Keratinocyte (primary cell): Measurements from ENCODE around the gene ZFP3.
"Not testable (repeated sequence)": the region's sequence is repeated elsewhere in the genome, so short reads cannot be mapped to it uniquely, and the experiment has no call there.

Experiments
- CTCF ChIP-seq, 3 experiments: IDR thresholded peaks in 1 of 3; conservative IDR thresholded peaks in 1 of 3; optimal IDR thresholded peaks in 1 of 3; 2 replicates in 2 of 3; 3 replicates in 1 of 3; pipeline versions ENCODE3 to v1.5.1; 2011; ENCODE audit warnings: low read length in 3 of 3, mild to moderate bottlenecking in 3 of 3, moderate library complexity in 2 of 3, control low read depth in 1 of 3, inconsistent platforms in 1 of 3; ENCODE audit not compliant: insufficient read depth in 2 of 3; ENCODE audit errors: extremely low read depth in 1 of 3
- EZH2 ChIP-seq: IDR thresholded peaks from one replicate; pipeline ENCODE4 v1.6.1; 2012; ENCODE audit warnings: inconsistent platforms, mild to moderate bottlenecking, low read length, moderate library complexity

- not testable (repeated sequence) for TF ChIP-seq CTCF (optimal IDR thresholded peaks at IDR 0.05 in 1 of 3, IDR thresholded peaks at IDR 0.05 in 1 of 3, conservative IDR thresholded peaks at IDR 0.05 in 1 of 3; ENCODE audit: extremely low read depth in 1 of 3, insufficient read depth in 2 of 3, low read length in 3 of 3); EZH2
These were observed 992 bp upstream of the ZFP3 start for GRCh38 chr17:5077275-5077674.
